Inferior parietal cortex (tissue), 1 donor: ENCODE measurements around the gene PTGIS.

Source experiments
- DNase-seq: peaks from one replicate; pipeline ENCODE4 v3.0.0-alpha.2; 2016; ENCODE audit errors: extremely low spot score

The PTGIS gene

GRCh38 chr20:49560186-49560585 lies 7.8 kb downstream of the PTGIS start:
- DNase-seq: no peak

- DNase-seq: no peak
Observed at GRCh38 chr20:49559411-49560081, 8.4 kb downstream of the PTGIS start.

GRCh38 chr20:49558826-49559225 lies 9.1 kb downstream of the PTGIS start:
- no peak for DNase-seq

GRCh38 chr20:49557449-49557848 lies 10.5 kb downstream of the PTGIS start:
- DNase-seq: no peak

- DNase-seq: no peak
Observed at GRCh38 chr20:49556621-49557020, 11.3 kb downstream of the PTGIS start.

GRCh38 chr20:49549801-49550551 lies 18.0 kb downstream of the PTGIS start:
- DNase-seq: no peak

GRCh38 chr20:49548371-49548947 lies 19.5 kb downstream of the PTGIS start:
- DNase-seq: no peak

- no peak for DNase-seq
Observed at GRCh38 chr20:49545572-49545971, 22.4 kb downstream of the PTGIS start.

- DNase-seq: no peak
Observed at GRCh38 chr20:49544535-49544934, 23.4 kb downstream of the PTGIS start.

- no peak for DNase-seq
Observed at GRCh38 chr20:49543858-49544437, 24.0 kb downstream of the PTGIS start.

- no peak for DNase-seq
Observed at GRCh38 chr20:49543071-49543857, 24.7 kb downstream of the PTGIS start.

- no peak for DNase-seq
Observed at GRCh38 chr20:49542514-49542991, 25.4 kb downstream of the PTGIS start.

GRCh38 chr20:49541733-49542513 lies 26.0 kb downstream of the PTGIS start:
- DNase-seq: peak; percentile 70

GRCh38 chr20:49540687-49541435 lies 27.1 kb downstream of the PTGIS start:
- no peak for DNase-seq

- DNase-seq: no peak
Observed at GRCh38 chr20:49540232-49540620, 27.7 kb downstream of the PTGIS start.

GRCh38 chr20:49539481-49540231 lies 28.3 kb downstream of the PTGIS start:
- no peak for DNase-seq

GRCh38 chr20:49538950-49539349 lies 29.0 kb downstream of the PTGIS start:
- DNase-seq: no peak

GRCh38 chr20:49534255-49534712 lies 33.7 kb downstream of the PTGIS start:
- peak; percentile 83 for DNase-seq

- no peak for DNase-seq
Observed at GRCh38 chr20:49532285-49532946, 35.5 kb downstream of the PTGIS start.
